GM19351 (cell line): ENCODE results near the gene DNM1.
"Not testable (repeated sequence)": the region's sequence is repeated elsewhere in the genome, so short reads cannot be mapped to it uniquely, and the experiment has no call there.

Source experiments
- ATAC-seq: cut with Tn5 transposase; IDR thresholded peaks from one replicate; pipeline ENCODE4 v1.9.1; 2021; ENCODE audit warnings: mild to moderate bottlenecking, moderate library complexity; ENCODE audit not compliant: unreplicated experiment

The DNM1 gene

DNA sequence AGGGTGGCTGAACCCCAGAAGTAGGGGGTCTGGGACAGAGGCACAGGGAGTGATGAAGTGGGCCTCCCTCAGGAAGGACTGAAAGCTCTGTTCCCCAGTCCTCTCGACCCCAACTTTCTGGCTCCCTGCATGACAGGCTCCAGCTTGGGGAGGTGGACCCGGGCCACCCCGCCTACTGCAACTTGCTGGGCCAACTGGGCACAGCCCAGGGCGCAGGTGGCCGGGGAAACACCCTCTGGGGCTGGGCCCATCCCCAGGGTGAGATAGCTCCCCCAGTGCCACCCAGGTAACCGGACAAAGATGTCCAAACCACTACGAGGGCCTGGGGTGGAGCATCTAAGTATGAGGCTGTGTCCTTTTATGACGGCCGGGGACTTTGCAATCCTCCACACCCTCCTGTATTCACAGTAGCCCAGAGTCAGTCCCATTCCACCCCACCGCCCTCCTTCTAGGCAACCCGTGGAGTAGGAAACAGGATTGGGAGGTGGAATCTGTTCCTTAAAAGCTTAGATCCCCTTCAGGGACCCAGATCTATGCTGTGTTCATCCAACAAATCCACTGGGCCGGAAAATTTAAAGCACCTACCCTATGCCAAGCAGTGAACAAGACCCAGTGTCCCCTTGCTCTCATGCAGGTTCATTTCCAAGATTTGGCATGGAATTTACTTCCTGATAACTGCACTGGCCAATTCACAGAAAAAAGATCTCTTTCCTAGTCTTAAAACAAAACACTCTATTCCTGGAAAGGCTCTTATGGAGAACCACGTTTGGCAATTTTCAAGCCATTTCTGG lies 19.9 kb downstream of the DNM1 start:
- no peak for ATAC-seq

DNA sequence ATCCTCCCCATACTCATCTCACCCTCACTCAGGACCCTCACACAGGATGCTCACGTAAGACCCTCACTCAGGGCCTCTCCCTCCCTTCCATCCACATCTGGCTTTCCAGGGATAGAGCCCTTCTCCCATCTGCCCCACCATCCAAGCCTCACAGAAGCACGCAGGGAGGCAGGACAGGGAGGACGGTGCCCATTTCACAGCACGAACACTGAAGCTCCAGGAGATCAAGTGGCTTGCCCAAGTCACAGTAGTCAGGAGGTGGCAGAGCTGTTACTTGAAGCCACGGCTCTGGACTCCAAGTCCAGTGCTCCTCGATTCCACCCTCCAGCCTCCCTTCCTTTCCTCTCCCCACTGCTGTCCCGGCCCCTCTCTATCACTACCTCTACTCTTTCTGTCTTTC lies 21.7 kb downstream of the DNM1 start:
- ATAC-seq: no peak

DNA sequence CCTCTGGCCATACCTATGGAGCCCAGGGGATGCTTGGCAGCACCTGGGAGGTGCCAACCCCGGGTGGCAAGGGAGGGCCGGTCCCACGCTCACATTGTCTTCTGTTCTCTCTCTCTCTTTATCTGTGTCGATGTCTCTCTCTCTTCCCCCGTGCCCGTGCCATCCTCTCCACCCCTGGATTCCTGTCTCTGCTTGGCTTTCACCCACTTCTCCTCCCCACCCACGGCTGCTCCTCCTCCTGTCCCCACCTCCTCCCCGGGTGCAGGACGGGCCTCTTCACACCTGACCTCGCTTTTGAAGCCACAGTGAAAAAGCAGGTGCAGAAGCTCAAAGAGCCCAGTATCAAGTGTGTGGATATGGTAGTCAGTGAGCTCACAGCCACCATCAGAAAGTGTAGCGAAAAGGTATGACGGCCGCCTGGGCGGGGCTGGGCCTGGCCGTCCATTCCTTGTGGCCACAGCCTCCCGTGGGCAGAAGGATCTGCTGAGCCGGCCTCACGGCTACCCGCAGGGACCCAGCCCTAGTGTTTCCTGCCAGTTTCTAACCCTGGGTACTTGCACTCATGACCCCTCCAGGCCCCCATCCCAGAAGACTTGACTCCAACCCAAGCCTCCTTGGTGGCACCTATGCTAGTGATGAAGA lies 22.7 kb downstream of the DNM1 start:
- ATAC-seq: no peak

DNA sequence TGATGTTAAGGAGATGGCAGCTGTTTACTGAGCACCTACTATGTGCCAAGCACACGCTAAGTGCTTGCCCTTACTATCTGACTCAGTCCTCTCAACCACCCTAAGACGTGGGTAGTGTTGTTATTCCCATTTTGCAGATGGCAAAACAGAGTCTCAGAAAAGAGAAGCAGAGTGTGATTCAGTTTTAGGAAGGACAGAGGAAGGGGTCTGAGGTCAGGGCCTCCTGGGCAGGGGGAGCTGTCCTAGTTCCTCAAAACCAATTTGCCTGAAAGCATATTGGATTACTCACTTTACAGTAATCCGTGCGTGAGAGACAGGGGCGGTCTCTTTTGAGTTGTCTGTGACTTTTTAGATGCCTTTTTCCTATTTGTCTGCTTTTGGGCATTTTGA lies 23.2 kb downstream of the DNM1 start:
- no peak for ATAC-seq

DNA sequence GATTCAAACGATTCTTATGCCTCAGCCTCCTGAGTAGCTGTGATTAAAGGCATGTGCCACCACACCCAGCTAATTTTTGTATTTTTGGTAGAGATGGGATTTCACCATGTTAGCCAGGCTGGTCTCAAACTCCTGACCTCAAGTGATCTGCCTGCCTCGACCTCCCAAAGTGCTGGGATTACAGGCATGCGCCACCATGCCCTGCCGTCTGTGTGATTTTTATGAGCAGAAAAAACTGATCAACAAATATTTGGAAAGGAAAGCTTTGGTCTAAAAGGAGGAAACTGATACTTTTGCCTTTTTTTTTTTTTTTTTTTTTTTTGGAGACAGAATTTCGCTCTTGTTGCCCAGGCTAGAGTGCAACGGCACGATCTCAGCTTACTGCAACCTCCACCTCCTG lies 27.7 kb downstream of the DNM1 start:
- not testable (repeated sequence) for ATAC-seq

DNA sequence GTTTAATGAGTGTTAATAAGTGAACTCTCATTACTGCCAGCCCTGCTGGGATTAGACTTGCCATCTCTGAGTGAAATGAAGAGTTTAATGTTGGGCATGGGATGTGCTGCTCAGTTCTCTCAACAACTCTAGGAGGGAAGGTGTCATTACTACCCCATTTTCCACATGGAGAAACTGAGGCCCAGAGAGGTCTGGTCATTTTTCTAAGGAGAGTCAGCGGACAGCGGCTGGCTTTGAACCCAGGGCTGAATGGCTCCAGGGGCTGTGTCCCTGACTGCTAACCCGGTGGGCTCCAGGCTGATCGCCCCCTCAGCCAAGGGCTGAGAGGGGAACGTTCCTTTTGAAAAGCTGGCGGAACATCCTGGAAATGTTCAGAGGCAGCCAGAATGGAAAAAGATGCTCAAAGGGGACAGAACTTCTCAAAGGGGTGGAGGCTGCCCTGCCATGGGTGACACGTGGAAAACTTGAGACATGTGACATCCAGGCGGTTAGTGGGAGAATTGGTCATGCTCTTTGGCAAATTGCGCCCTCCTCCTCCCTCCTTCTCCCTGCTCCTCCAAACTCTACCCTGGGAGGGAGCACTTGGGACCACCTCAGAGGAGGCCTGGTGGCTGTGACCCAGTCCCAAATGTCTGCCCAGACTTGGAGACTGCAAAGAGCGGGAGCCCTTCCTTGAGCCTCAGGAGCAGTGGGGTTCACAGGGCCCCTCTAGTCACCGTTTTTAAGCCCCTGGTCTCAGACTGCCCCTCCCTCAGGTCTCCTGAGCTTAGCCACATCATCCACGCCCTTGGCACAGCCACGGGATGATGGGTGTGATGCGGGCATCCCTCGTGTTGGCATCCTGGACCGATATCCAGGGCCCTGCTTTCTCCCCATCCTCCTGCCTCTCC lies 28.7 kb downstream of the DNM1 start:
- no peak for ATAC-seq

DNA sequence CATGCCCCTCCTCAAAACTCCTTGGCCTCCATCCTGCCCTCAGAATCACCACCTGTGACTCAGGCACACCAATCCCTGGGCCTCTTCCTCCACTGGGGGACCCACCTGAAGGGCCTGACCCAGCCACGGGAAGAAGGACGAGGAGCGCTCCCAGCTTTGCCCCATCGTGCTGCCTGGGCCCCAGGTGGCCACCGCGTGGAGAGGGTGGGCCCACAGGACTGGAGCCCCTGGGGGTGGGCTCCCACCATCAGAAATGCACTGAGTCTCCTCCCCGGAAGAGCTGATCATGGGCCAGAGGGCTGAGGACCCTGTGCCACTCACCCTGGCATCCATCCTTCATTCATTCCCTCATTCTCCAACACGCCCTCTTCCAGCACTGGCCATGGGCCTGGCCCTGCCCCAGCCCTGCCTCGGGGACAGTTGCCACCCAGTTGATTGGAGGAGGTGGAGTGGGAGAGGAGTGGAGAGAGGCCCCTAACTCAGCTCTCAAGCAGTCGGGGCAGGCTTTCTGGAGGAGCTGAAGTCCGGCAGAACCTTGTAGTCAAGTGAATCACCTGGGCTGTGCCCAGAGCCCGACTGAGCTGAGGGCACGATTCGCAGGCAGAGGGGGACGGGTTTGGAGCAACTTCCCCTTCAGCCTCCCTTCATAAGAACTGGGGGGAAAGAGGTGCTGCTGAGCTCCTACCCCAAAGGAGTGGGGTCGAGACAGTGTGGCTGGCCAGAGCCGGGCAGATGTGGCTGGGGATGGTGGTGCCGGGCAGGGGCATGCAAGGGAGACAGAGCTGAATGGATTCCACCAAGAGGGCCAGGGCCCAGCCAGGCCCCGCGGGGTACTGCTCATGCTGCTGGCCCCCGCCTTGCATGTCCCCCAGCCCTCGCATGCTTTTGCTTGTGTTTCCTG lies 29.6 kb downstream of the DNM1 start:
- ATAC-seq: no peak

DNA sequence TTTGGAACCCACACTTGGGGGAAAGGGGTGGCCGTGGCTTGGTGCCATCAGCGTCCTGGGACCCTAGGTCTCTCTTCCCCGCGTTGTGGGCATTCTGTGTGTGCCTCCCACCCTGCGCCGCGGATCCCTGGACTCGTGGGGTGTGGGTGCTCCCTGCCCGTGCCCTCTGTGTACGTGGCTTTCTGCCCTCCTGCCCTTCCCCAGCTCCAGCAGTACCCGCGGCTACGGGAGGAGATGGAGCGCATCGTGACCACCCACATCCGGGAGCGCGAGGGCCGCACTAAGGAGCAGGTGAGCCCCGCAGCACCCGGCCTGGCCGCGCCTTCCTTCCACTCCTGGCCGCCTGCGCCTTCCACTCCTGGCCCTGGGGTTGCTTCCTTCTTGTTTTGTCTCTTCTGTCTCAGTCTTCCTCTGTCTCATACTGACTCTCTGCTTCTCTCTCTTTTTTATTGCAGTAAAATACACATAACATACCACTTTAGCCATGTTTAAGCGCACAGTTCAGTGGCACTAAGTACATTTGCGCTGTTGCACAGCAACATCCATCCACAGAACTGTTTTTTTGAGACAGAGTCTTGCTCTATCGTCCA lies 30.7 kb downstream of the DNM1 start:
- ATAC-seq: no peak

DNA sequence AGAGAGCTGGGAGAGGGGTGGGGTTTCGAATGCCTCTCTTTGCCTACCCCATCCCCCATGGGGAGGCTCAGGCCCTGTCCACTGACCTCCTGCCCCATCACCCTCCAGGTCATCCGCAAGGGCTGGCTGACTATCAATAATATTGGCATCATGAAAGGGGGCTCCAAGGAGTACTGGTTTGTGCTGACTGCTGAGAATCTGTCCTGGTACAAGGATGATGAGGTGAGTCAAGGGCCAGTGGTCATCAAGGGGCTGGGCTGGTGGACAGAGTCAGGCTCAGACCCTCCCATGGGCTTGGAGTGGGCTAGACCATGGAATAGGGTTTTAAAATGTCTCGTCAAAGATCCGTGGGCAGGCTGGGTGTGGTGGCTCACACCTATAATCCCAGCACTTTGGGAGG lies 38.9 kb downstream of the DNM1 start:
- ATAC-seq: no peak

DNA sequence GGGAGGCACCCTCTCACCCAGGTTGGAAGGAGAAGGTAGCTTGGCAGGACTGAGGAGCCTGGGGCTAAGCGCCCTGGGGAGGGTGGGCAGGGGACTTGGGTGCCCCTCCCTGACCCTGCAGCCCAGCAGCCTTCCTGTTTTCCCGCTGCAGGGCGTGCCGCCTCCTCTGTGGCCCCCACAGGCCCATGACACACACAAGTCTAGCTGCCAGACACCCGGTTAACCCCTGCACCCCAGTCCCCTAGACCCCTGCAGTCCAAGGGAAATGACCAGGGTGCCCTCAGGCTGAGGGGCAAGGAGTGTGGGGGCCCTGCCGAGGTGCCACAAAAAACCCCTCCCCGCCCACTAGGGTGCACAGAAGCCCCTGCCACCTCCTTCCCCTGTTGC lies 39.6 kb downstream of the DNM1 start:
- no peak for ATAC-seq

DNA sequence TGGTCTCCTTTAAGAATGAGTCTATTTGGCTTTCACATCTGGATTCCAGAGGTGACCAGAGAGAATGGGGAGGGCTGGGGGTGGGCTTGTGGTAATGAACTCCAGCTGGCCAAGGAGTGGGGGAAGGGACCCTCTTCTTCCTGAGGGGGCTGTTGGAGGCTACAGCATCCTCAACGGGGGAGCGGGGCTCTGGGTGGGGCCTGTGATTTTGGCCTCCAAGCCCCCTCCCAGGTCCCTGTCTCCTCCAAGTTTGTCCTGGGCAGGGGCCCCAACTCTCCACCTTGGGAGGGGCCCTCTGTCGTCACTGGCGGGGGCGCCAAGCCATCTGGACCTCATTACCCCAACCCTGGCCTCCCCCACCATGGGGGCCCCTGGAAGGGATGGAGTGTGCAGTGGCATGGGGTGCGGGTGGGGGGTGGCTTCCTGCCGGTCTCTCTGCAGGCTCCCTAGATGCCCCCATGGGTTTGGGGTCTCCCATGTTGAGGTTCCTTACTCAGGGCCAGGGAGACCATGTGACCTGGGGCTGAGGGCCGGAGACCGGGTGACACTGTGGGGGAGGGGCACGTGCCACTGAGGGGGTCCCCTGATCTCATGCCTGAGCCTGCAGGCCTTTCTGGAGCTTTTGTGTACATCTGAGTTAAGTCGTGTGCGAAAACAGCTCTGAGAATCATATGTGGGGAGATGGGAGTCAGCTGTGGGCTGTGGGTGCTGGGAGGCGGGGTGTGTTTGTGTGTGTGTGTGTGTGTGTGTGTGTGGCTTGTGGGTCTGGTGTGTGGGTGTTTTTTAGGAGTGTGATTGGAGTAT lies 40.2 kb downstream of the DNM1 start:
- ATAC-seq: no peak

DNA sequence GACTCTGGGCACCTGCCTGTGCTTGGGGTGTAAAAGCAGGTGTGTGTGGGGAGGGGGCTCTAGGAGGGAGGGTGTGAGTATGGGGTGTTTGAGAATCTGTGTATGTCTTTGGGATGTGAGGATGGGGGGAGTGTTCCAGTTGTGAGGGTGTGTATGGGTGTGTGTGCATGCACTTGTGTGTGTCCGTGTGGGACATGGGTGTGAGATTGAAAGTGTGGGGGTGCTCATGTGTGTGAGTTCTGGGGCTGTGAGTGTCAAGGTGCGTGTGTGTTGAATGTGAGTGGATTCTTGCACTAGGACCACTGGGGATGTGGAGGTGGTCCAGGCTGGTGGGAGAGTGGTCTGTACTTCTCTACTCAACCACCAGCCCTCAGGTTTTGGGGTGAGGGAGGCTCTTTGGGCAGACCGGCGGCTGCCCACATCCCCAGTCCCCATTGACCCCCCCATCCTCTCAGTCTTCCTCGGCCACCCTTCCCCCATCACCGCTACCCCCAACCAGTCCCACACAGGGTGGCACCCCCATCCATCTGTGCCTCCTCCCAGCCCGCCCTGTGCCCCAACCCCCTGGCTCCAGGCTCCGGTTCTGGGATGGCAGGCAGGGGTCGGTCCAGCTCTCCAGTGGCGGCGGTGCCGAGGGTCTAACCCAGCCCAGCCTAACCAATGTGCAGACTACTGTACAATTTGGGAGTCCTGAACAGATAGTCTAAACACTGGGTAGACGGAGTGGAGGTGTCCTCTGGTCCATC lies 41.1 kb downstream of the DNM1 start:
- no peak for ATAC-seq

DNA sequence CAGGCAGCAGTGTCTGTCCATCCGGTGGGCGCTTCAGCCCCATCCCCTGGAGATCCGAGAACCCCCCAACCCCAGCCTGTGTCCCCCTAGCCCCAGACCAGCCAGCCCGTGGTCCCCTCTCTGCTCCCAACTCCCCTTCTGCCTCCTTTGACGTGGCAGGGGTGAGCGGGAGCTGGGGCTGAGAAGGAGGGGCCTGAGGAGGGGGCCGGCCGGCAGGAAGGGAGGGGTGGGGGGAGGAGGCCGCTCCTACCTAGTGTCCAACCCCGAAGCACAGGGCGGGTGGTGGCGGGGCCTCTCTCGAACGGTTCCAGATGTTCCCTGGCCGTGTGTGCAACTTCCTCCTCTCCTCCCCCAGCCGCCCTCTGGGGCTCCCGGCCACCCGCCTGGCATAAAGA lies 41.7 kb downstream of the DNM1 start:
- no peak for ATAC-seq

DNA sequence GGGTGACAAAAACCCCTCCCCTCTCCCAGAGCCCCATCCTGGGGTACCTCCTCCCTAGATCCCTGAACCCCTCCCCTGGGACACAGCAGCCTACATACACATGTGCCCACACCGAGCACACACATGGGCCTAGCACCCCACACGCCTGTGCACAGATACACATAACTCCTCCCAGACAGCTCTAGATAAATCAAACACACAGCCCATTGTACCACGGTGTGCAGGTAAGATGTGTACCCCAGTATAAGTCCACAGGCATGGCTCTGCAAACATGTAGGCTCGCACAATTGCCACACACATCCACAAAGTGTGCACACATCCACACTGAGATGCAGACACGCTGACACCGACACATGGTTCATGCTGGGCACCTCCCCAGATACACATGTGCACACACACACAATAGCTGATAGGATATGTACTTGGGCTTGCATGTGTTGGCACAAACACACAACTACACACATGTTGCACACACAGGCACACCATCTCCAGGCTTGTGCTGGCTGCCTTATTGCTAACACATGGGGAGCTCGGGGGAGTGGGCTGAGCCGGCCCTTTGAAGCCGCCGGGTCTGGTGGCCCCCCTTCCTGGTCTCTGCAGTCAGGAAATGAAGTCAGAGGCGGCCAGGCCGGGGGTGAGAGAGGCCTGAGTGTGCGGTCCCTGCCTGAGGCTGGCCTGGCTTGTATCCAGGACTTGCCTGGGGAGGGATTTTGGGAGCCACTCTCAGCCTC lies 42.4 kb downstream of the DNM1 start:
- no peak for ATAC-seq

DNA sequence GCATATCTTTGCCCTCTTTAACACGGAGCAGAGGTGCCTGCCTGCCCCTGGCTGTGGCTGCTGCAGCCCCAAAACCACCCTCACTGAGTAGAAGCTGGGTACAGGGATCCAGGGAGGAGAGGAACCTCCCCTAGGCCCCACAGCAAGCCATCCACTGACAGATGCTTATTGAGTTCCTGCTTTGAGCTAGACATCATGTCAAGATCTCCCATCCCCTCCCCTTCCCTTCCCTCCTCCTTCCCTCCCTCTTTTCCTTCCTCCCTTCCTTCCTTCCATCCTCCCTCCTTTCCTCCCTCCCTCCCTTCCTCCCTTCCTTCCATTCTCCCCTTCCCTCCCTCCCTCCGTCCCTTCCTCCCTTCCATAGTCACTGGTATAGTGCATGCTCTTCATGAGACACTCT lies 43.3 kb downstream of the DNM1 start:
- no peak for ATAC-seq

DNA sequence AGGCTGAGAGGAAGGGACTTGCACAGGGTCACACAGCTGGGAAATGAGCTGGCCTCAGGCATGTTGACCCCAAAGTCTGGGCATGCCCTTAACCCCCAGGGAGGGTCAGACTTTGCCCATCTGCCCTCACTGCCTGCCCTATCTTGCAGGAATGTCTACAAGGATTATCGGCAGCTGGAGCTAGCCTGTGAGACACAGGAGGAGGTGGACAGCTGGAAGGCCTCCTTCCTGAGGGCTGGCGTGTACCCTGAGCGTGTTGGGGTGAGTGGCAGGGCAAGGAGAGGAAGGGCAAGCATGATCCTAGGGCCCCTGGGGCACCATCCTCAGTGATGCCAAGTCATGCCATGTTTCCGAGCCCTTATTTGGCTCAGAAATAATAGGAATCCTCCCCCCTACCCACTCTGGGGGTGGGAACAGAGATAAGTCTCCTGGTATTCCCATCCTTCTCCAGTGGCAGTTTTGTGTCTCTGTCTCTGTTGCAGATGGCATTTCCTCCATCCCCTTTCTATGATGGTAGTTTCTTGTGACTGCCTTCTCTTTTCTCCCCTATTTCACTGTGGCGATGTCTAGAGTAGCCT lies 44.1 kb downstream of the DNM1 start:
- ATAC-seq: no peak

DNA sequence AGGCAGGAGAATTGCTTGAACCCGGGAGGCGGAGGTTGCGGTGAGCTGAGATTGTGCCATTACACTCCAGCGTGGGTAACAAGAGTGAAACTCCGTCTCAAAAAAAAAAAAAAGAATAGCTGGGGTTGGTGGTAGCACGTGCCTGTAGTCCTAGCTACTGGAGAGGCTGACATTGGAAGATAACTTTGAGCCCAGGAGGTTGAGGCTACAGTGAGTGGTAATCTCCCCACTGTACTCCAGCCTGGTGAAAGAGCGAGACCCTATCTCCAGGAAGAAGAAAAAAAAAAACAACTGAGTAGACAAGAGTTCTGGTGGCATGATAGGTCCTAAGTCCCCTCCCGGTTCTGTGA lies 46.4 kb downstream of the DNM1 start:
- ATAC-seq: no peak
